ENCODE measurements around the gene ZPR1. TPM values are rescaled to one million over a fixed set of nuclear protein-coding genes. Genes with fewer than 3 reads are reported as not detected.

Gene ZPR1
- total RNA-seq, 1 experiment from 2014 or later, result 89.5 TPM

- Histone ChIP-seq H4K20me1 (ENCODE audit: low read length) (no peaks in the 10 kb centered on the region; the same call in 1 of the 2 replicates), H2AFZ (ENCODE audit: low read length) (no peak overlapping the region), H3K9me2 (replicated peaks; ENCODE audit: low read length) (no peaks in the 10 kb centered on the region), H3K27me3 (ENCODE audit: low read length) (no peaks in the 10 kb centered on the region), H3K4me1 (ENCODE audit: insufficient read depth, low read length) (peaks cover 35% of the 10 kb centered on the region), H3K36me3 (ENCODE audit: low read depth, low read length) (peaks cover 5% of the 10 kb centered on the region; the same call in 1 of the 2 replicates), H3K9me3 (ENCODE audit: low read length) (no peaks in the 10 kb centered on the region), H3K4me2 (ENCODE audit: low read length) (no peak overlapping the region), H3F3A (ENCODE audit: low read length, unreplicated experiment) (no peaks in the 10 kb centered on the region), H3K4me3 (ENCODE audit: low read length) (no peak overlapping the region), H3K79me2 (ENCODE audit: low read length) (peaks cover 16% of the 10 kb centered on the region), H3K9ac (ENCODE audit: low read length) (no peak overlapping the region), H3K27ac (ENCODE audit: low read length) (no peak overlapping the region)
- no TSS peak for BruUV-seq (replicated peaks)
- TF ChIP-seq CTCF (conservative IDR thresholded peaks at IDR 0.05; ENCODE audit: low read depth, low read length) (peak; percentile 82), EZH2phosphoT487 (IDR thresholded peaks at IDR 0.05; ENCODE audit: borderline replicate concordance, low read length) (no peak)
- intact Hi-C loops (cut with micrococcal nuclease), result loop anchor here (5.0 kb wide), 2 partner anchors 61 to 316 kb away; no protein-coding TSS in a partner anchor
- CTCF ChIA-PET, result interaction anchor here (0.5 to 0.7 kb wide), 3 partner anchors 45 to 318 kb away, joined by 3 to 12 read pairs (median 3); no protein-coding TSS in a partner anchor
- peak; percentile 48 for DNase-seq
- no peak for ATAC-seq
- POLR2A ChIA-PET (ENCODE audit: unreplicated experiment), result no interaction called here
Observed at GRCh38 chr11:116791002-116791812, 3.4 kb upstream of the ZPR1 start.

GRCh38 chr11:116790167-116791001 is 2.6 kb upstream of the ZPR1 start:
- Histone ChIP-seq H3K36me3 (ENCODE audit: low read depth, low read length) (peaks cover 13% of the 10 kb centered on the region), H3K4me3 (ENCODE audit: low read length) (no peak overlapping the region), H3K9me3 (ENCODE audit: low read length) (no peaks in the 10 kb centered on the region), H3K4me1 (ENCODE audit: insufficient read depth, low read length) (peaks cover 37% of the 10 kb centered on the region), H3K79me2 (ENCODE audit: low read length) (peaks cover 24% of the 10 kb centered on the region), H2AFZ (ENCODE audit: low read length) (no peak overlapping the region), H3K4me2 (ENCODE audit: low read length) (no peak overlapping the region), H3K27ac (ENCODE audit: low read length) (no peak overlapping the region), H3K27me3 (ENCODE audit: low read length) (no peaks in the 10 kb centered on the region), H3K9me2 (replicated peaks; ENCODE audit: low read length) (no peaks in the 10 kb centered on the region), H3K9ac (ENCODE audit: low read length) (no peak overlapping the region), H4K20me1 (ENCODE audit: low read length) (no peaks in the 10 kb centered on the region; the same call in 1 of the 2 replicates), H3F3A (ENCODE audit: low read length, unreplicated experiment) (no peaks in the 10 kb centered on the region)
- TF ChIP-seq CTCF (conservative IDR thresholded peaks at IDR 0.05; ENCODE audit: low read depth, low read length) (no peak), EZH2 (IDR thresholded peaks at IDR 0.05; ENCODE audit: low read length, unreplicated experiment) (no peak), EZH2phosphoT487 (IDR thresholded peaks at IDR 0.05; ENCODE audit: borderline replicate concordance, low read length) (no peak)
- POLR2A ChIA-PET (ENCODE audit: unreplicated experiment), result no interaction called here
- CTCF ChIA-PET, result no interaction called here
- ATAC-seq, result no peak
- no TSS peak for BruUV-seq (replicated peaks)
- intact Hi-C loops (cut with micrococcal nuclease), result loop anchor here (5.0 kb wide), 2 partner anchors 62 to 317 kb away; no protein-coding TSS in a partner anchor
- no peak for DNase-seq

Data from PC-3 (cell line).